Osteocyte (in vitro differentiated cells): ENCODE measurements around the gene MRPL10. TPM values are rescaled to one million over a fixed set of nuclear protein-coding genes. Genes with fewer than 3 reads are reported as not detected.

Experiments used
- DNase-seq: peaks from one replicate; pipeline ENCODE4 v3.0.0; 2021; ENCODE audit warnings: mixed read lengths; ENCODE audit not compliant: unreplicated experiment; ENCODE audit errors: extremely low spot score
- H3K27ac Mint-ChIP-seq: one replicate; pipeline ENCODE4 v1.8.0; 2021; ENCODE audit warnings: mild to moderate bottlenecking, mixed read lengths; ENCODE audit not compliant: unreplicated experiment
- H3K27me3 Mint-ChIP-seq: one replicate; pipeline ENCODE4 v1.8.0; 2021; ENCODE audit warnings: mixed read lengths; ENCODE audit not compliant: unreplicated experiment
- H3K36me3 Mint-ChIP-seq: one replicate; pipeline ENCODE4 v1.8.0; 2021; ENCODE audit warnings: mixed read lengths; ENCODE audit not compliant: unreplicated experiment
- H3K4me1 Mint-ChIP-seq: one replicate; pipeline ENCODE4 v1.8.0; 2021; ENCODE audit warnings: mixed read lengths; ENCODE audit not compliant: unreplicated experiment
- H3K4me3 Mint-ChIP-seq: one replicate; pipeline ENCODE4 v1.8.0; 2021; ENCODE audit warnings: mild to moderate bottlenecking, moderate library complexity, mixed read lengths; ENCODE audit not compliant: unreplicated experiment
- H3K9me3 Mint-ChIP-seq: one replicate; pipeline ENCODE4 v1.8.0; 2021; ENCODE audit warnings: mixed read lengths; ENCODE audit not compliant: unreplicated experiment
- long read RNA-seq: library from polyadenylated mRNA; unstranded; transcript quantifications from one replicate; pipeline ENCODE4 v2.0.0, GENCODE V29; 2021
- total RNA-seq: library from RNA; stranded (reverse); gene quantifications from 2 replicates; pipeline ENCODE4 v1.2.1, GENCODE V29; 2021
- TF ChIP-seq, protein P1 (sequence below): fragments of 200-600 bp; sonication (generic); IDR thresholded peaks from 2 replicates; pipeline ENCODE4 v1.5.0; 2021; ENCODE audit warnings: antibody characterized with exemption, mild to moderate bottlenecking, moderate library complexity

Gene MRPL10
- 41.0 and 41.8 TPM in 2 replicates for total RNA-seq
- long read RNA-seq, transcript MRPL10-202 (5 exons, 1,725 nt) = major isoform, 106 of 118 reads
- long read RNA-seq, partial matches to known transcripts = 9 of 118 reads
- long read RNA-seq, other reads (novel, unspliced or antisense) = 1 of 118 reads

- TF ChIP-seq, protein P1, sequence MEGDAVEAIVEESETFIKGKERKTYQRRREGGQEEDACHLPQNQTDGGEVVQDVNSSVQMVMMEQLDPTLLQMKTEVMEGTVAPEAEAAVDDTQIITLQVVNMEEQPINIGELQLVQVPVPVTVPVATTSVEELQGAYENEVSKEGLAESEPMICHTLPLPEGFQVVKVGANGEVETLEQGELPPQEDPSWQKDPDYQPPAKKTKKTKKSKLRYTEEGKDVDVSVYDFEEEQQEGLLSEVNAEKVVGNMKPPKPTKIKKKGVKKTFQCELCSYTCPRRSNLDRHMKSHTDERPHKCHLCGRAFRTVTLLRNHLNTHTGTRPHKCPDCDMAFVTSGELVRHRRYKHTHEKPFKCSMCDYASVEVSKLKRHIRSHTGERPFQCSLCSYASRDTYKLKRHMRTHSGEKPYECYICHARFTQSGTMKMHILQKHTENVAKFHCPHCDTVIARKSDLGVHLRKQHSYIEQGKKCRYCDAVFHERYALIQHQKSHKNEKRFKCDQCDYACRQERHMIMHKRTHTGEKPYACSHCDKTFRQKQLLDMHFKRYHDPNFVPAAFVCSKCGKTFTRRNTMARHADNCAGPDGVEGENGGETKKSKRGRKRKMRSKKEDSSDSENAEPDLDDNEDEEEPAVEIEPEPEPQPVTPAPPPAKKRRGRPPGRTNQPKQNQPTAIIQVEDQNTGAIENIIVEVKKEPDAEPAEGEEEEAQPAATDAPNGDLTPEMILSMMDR = peak; percentile 47
- Mint-ChIP-seq H3K27me3 (no peaks in the 10 kb centered on the region), H3K4me1 (peaks cover 27% of the 10 kb centered on the region), H3K4me3 (peak within 1 kb of the TSS; percentile 89), H3K27ac (peak within 1 kb of the TSS; percentile 90), H3K9me3 (no peaks in the 10 kb centered on the region), H3K36me3 (peaks cover 17% of the 10 kb centered on the region)
- peak; percentile 98 for DNase-seq
Observed at GRCh38 chr17:47831003-47831933, at the start of gene MRPL10, which contains the start of gene LRRC46. Gene MRPL10 (minus strand): TSS chr17:47831541. CDS start chr17:47831511, 30 bp downstream. Gene LRRC46 (plus strand): TSS chr17:47831670. CDS start chr17:47831990, 320 bp downstream.

GRCh38 chr17:47879776-47880454 lies 48.6 kb upstream of the MRPL10 start:
- Mint-ChIP-seq H3K4me3 (no peak overlapping the region), H3K27ac (no peak overlapping the region), H3K4me1 (peaks cover 22% of the 10 kb centered on the region), H3K36me3 (no peaks in the 10 kb centered on the region), H3K27me3 (peaks cover 10% of the 10 kb centered on the region), H3K9me3 (no peaks in the 10 kb centered on the region)
- TF ChIP-seq, protein P1 = no peak
- no peak for DNase-seq

DNA sequence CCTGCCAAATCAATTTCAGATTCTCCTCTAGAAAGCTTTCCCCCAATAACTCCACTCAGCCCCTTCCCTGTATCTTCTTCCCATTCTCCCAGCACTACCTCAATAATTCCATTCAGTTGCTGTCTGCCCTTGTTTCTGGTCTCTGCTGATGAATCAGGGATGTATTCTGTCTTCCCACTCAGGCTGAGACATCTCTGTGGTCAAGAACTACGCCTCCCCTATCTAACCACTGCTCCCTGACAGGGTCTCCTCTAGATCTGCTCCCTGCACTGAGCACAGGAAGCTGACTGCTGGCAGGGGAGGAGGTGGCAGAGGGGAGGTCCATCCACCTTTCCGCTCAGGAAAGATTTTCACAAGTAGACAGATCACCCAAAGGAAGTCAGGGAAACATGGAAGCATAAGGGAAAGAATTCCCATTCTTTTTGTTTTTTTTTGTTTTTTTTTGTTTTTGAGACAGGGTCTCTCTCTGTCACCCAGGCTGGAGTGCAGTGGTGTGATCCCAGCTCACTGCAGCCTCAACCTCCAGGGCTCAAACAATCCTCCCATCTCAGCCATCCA lies 47.8 kb upstream of the MRPL10 start:
- no peak overlapping the region for H3K27ac Mint-ChIP-seq
- H3K9me3 Mint-ChIP-seq = no peaks in the 10 kb centered on the region
- H3K4me1 Mint-ChIP-seq = peaks cover 30% of the 10 kb centered on the region
- no peak for DNase-seq
- peaks cover 12% of the 10 kb centered on the region for H3K27me3 Mint-ChIP-seq
- H3K36me3 Mint-ChIP-seq = no peaks in the 10 kb centered on the region
- TF ChIP-seq, protein P1 = no peak
- no peak overlapping the region for H3K4me3 Mint-ChIP-seq

- peaks cover 16% of the 10 kb centered on the region for H3K27me3 Mint-ChIP-seq
- no peaks in the 10 kb centered on the region for H3K9me3 Mint-ChIP-seq
- DNase-seq = no peak
- TF ChIP-seq, protein P1 = no peak
- H3K27ac Mint-ChIP-seq = no peak overlapping the region
- peaks cover 32% of the 10 kb centered on the region for H3K4me1 Mint-ChIP-seq
- no peaks in the 10 kb centered on the region for H3K36me3 Mint-ChIP-seq
- H3K4me3 Mint-ChIP-seq = no peak overlapping the region
Observed at GRCh38 chr17:47878203-47879027, 47.1 kb upstream of the MRPL10 start.
